HEK293 (cell line): ENCODE data around the gene MIF.
"Not testable (repeated sequence)": the region's sequence is repeated elsewhere in the genome, so short reads cannot be mapped to it uniquely, and the experiment has no call there.

ENCODE experiments used
- CTCF ChIP-seq: fragments of 450-650 bp; formaldehyde crosslinking; IDR thresholded peaks from 2 replicates; pipeline ENCODE4 v1.5.1; 2016; ENCODE audit warnings: missing biosample characterization, missing genetic modification characterization
- HOXD13 ChIP-seq: sonication (generic); formaldehyde crosslinking; IDR thresholded peaks from 2 replicates; pipeline ENCODE4 v1.8.0; 2022; ENCODE audit warnings: missing genetic modification reagents, borderline replicate concordance
- TCF7L2 ChIP-seq: IDR thresholded peaks from 2 replicates; pipeline ENCODE4 v1.6.1; 2011; ENCODE audit warnings: low read depth, mild to moderate bottlenecking, inconsistent platforms, low read length, moderate library complexity, borderline replicate concordance
- YY1 ChIP-seq: fragments of 450-650 bp; formaldehyde crosslinking; IDR thresholded peaks from 2 replicates; pipeline ENCODE4 v1.5.1; 2018; ENCODE audit warnings: missing biosample characterization, missing genetic modification characterization
- ZNF133 ChIP-seq: fragments of 450-650 bp; formaldehyde crosslinking; IDR thresholded peaks from 2 replicates; pipeline ENCODE4 v1.5.1; 2016; ENCODE audit warnings: missing biosample characterization, missing genetic modification characterization
- ZNF211 ChIP-seq: fragments of 450-650 bp; formaldehyde crosslinking; IDR thresholded peaks from 2 replicates; pipeline ENCODE4 v1.5.1; 2016; ENCODE audit warnings: low read depth, missing biosample characterization, missing genetic modification characterization
- ZNF223 ChIP-seq: fragments of 450-650 bp; formaldehyde crosslinking; IDR thresholded peaks from 2 replicates; pipeline ENCODE4 v1.5.1; 2016; ENCODE audit warnings: missing biosample characterization, missing genetic modification characterization
- ZNF530 ChIP-seq: fragments of 450-650 bp; formaldehyde crosslinking; IDR thresholded peaks from 2 replicates; pipeline ENCODE4 v1.5.1; 2016; ENCODE audit warnings: low read depth, missing biosample characterization, missing genetic modification characterization
- ZNF645 ChIP-seq: fragments of 450-650 bp; formaldehyde crosslinking; IDR thresholded peaks from 2 replicates; pipeline ENCODE4; 2016; ENCODE audit warnings: missing biosample characterization, missing genetic modification characterization

GRCh38 chr22:23907423-23907822 is 13.2 kb downstream of the MIF start:
- TF ChIP-seq CTCF; ZNF133 (tag by site-specific recombination); ZNF530 (tag by site-specific recombination); HOXD13; ZNF223 (tag by site-specific recombination); ZNF211 (tag by site-specific recombination); TCF7L2; YY1 (tag by site-specific recombination); ZNF645: not testable (repeated sequence)
